Activated naive CD4-positive, alpha-beta T cell (primary cell): Measurements from ENCODE around the gene RGS3.

ENCODE experiments used
- DNase-seq, 4 experiments: peaks; one replicate each; lab custom pipeline; 2025; lab: John Stamatoyannopoulos, UW

RGS3 gene

GRCh38 chr9:113600023-113600823 lies 136.7 kb downstream of the RGS3 start:
- no peak for DNase-seq

DNA sequence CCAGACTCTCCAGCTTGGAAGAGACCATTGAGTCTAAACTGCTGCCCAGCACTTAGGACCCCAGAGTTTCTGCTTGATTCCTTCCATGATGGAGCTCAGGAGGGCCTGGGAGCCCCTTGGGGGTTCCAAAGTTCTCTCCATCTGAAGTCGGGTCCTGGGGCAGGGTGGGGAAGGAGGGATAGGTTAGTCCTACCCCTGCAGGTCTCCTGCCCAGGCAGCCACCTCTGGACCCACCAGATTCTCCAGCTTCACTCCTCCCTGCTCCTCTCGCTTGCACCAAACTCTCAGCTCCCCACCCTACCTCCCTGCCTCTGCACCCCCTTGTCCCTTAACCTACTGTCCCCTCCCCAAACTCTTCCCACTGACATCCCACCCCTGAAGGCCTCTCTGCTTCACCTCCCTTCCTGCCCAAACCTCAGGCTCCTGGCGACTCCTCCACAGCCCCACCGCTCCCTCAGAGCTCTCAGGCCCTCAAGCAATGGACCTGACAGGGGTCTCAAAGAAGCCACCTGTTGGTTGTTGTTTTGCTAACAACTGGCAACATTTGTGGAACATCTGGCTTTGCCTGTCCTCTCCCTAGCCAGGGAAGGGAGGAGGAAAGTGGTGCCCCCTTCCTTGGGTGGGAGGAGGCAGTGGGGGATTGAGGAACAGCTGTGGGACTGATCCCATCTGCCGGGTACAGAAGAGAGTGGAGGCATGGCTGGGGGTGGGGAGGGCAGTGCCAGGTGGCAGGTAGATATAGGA lies 137.5 kb downstream of the RGS3 start:
- no peak for DNase-seq

DNA sequence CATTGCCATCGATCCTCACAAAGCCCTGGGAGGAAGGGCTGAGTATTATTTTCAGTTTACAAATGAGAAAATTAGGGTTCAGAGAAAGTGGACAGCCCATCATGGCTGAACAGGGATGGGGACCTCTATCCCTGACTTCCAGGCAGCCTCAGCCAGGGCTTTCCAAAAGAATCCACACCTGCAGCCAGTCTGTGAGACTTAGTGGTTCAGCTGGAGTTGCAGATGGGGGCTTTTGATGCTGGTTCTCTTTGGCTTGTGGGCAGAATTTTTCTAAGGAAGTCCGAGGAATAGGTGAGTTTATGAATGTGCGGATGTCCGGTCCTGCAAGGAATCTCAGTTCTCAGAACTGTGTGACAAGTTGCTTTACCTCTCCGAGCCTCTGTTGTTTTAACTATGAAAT lies 138.1 kb downstream of the RGS3 start:
- DNase-seq = no peak

DNA sequence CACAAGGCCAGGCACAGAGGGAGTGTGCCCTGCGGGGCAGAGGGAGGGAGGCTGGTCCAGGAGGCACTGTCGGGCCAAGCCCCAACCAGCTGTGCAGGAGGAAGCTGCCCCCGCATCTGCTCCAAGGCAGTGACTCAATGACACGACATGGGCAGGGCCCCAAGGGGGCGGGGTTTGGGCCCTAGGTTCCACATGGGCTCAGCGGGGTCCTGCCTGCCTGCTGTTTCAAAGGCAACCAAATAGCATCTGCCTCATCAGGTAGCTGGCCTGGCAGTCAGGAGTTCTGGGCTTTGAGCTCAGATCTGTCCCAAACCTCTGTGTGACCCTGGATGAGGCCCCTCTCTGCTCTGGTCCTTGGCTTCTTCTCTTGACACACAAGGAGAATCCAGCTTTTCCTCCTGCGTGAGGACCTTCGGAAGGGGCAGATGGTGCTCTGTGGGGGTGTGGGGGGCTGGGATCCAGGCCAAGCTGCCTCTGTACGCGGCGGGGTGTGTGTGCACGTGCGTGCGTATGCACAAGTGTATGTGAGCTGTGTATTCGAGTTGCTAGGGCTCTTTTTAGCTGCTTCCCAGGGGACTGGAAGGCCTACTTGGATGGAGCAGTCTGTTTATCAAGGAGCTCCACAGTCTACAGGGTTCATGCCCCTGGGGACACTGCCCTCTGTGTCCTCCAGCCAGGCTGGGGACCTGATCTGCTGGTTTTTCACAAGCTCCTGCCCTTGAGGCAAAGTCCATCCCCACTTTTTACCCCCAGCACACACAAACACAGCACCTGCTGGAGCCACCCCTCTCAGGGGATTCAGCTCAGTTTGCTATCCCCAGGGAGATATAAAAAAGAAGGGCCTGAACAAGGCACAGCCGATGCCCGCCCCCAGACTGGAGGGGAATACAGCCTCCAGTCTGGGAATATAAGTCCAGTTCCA lies 138.9 kb downstream of the RGS3 start:
- peak in 1 of 4 experiments; percentile 20 for DNase-seq

GRCh38 chr9:113603048-113603375 lies 139.5 kb downstream of the RGS3 start:
- no peak for DNase-seq

DNA sequence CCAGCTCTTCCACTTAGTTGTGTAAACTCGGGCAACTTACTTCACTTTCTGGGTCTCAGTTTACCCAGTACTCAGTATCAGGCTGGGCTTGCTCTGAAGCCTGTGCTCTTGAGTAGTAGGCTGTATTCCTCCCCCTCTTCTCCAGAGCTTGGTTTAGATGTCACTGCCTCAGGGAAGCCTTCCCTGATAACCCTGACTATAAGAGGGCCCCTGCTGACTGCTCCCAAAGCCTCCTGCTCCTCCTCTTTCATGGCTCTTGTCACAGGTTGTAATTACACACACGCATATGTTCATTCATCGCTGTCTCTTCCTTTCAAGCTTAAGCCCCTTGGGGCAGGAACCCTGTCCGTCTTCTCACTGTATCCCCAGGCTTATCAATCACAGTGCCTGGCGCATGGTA lies 140.2 kb downstream of the RGS3 start:
- no peak for DNase-seq

- DNase-seq = no peak
Measured at GRCh38 chr9:113604393-113604792, 140.9 kb downstream of the RGS3 start.

GRCh38 chr9:113606510-113606909 lies 143.0 kb downstream of the RGS3 start:
- DNase-seq = no peak

GRCh38 chr9:113608082-113608685 lies 144.7 kb downstream of the RGS3 start:
- no peak for DNase-seq

GRCh38 chr9:113609562-113610318 lies 146.2 kb downstream of the RGS3 start:
- DNase-seq = no peak

GRCh38 chr9:113611461-113612215 lies 148.1 kb downstream of the RGS3 start:
- no peak for DNase-seq

DNA sequence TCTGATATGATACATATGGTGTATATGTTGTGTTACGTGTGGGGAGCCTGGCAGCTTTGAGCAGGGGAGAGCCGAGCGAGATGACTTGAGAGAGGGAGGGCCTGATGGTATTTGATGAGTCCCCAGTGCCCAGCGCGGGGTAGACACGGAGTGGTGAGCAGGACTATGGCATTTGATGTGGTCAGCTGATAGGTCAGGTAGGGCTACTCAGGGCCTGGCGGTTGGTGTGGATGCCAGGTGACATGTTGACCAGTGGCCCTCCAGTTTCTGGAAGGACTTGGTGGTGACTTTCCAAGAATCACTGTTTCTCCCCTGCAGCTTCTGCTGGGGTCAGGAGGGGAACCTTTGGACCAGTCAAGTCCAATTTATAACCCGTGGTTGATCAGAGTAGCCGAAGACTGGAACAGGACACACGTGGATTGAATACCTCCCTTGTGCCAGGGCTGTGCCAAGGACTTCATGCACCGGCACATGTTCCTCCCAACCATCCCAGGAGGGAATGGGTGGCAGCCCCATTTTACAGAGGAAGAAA lies 148.8 kb downstream of the RGS3 start:
- no peak for DNase-seq

DNA sequence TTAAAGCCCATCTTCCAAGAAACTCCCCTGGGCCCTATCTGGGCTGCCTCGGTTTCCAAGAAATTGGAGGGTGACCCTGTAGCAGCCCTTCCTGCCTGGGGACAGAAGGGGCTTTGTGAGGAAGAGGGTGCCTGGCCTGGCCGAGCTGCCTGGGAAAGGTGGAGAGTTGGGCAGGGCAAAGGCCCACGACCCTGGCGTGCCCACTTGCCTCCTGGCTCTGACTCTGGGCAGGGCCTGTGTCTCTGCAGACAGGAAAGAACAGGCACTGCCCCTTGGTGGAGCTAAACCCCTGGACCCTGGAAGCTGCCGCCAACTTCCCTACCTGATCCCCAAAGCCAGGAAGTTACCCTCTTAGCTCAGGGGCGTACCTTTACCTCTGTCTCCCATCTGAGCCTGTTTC lies 149.3 kb downstream of the RGS3 start:
- DNase-seq = no peak

- DNase-seq = no peak
Measured at GRCh38 chr9:113613815-113614413, 150.4 kb downstream of the RGS3 start.

GRCh38 chr9:113614843-113615648 lies 151.5 kb downstream of the RGS3 start:
- DNase-seq = no peak

DNA sequence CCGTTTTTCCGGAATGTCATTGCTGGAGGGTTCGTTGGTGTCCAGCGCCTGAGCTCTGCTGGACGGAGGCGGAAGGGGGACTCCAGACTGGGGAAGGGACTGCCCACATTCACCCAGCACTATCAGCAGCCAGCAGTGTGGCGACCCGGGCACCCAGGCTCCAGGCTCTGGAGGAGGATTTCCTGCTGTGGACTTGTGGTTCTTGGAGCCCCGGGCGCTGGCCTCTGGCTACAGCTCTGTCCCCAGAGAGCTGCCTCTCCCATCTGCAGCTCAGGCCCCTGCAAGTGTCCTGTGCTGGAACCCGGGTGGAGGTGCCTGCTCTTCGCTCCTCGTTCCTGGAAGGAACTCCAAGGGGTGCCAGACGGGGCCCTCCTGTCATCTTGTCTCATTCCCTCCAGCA lies 152.6 kb downstream of the RGS3 start:
- no peak for DNase-seq

DNA sequence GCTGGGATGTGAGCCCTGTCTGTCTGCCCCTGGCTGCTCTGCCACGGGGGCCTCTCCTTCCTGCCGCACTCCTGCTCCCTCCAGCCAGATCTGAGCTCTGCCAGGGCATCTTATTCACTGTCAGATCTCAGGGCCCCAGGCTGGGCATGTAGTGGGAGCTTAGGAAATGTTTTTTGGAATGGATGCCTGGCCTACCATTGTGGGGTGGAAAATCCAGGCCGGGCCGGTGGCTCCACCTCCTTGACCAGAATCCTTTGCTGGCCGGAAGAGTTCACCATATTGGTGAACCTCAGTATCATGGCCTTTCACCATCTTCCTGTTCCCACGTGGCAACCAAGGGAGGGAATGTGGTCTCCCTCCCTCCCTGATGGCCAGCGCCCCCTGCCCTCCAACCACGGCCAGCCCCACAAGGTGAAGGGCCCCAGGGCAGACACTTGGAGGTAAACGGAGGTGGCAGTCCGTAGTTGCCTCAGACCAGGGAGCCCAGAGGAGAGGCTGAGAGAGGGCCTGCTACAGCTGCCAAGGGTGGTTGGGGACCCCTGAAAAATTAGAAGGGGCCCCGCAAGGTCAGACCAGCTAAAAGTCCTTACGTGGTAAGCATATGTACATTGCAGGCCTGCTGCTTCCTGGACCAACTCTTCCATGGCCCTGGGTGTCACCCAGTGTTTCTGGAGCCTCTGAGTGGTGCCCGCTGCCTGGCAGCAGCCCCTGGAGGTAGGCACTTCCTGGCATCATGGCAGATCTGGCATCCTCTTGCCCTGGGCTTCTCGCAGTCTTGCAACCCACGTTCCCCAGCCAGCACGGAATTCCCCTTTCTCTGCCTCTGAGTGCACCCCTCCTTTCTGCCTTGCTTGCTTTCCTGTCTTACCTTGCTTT lies 153.3 kb downstream of the RGS3 start:
- no peak for DNase-seq

- no peak for DNase-seq
Measured at GRCh38 chr9:113617550-113617949, 154.0 kb downstream of the RGS3 start.
